IPS-18c (cell line): ENCODE data around the gene TEKT5.
A peak's percentile ranks its signal among the peaks of the same experiment; 100 is the strongest.
"Not testable (repeated sequence)": the region's sequence is repeated elsewhere in the genome, so short reads cannot be mapped to it uniquely, and the experiment has no call there.

Source experiments
- H3K4me3 ChIP-seq: 2 replicates; pipeline ENCODE4 v1.7.0; 2013; ENCODE audit warnings: low read depth, mild to moderate bottlenecking, low read length, moderate library complexity; ENCODE audit not compliant: insufficient read depth
- H3K9me3 ChIP-seq: one replicate; pipeline ENCODE4 v1.6.1; 2013; ENCODE audit warnings: mild to moderate bottlenecking, low read length, moderate library complexity; ENCODE audit not compliant: control insufficient read depth, insufficient read depth

The TEKT5 gene

DNA sequence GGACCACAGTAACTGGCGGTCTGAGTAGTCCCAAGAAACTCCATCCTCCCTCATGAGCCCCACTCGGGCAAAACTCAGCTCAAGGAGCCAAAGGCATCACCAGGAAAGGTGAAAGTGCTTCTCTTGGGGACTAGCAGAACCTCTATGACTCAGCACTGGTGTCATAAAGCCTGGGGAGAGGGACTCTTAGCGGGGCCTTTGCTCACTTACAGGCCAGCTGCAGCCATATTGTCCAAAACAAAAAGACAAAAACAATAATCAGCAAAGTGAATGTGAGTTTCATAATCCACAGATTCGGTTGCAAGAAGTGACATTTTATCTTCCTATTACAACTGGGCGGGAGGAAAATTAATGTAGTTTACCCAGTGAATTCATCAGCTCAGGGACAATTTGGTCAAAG, at the start of gene TEKT5:
Gene TEKT5 (minus strand): TSS at position 101 of the 400 bp plus-strand sequence. CDS start 57 bp downstream, at position 44.
- Histone ChIP-seq H3K4me3 (no peak within 1 kb of the TSS), H3K9me3 (no peaks in the 10 kb centered on the region)

DNA sequence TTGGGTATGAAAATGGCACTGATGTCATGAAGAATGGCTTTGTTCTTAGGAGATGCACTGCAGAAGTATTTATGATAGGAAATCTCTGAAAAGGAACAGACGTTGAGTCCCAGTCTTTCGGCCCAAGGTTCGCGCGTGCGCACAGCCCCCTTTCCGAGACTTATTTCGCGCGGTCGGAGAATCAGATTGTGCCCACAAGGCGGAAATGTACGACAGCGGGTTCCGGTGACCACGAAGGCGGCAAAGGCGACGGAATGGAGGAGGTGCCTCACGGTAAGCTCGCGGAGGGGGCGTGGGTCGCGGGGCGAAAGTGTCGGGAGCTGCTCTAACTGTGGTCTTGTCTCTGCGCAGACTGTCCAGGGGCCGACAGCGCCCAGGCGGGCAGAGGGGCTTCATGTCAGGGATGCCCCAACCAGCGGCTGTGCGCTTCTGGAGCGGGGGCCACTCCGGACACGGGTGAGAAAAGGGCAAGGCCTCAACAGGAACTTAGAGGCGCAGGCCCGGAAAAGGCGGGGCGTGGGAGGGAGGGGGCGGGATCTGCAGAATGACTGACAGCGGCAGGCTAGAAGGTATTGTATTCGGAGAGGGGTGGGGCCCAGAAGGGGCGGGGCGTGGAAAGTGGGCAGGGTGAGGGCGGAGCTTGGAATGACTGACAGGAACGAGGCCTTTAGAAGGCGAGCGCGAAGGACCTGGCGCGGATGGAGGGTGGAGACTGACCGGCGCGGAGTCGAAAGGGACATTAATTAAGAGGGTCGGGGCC, 49.1 kb upstream of the TEKT5 start, which contains the start of gene NUBP1:
Gene NUBP1 (plus strand): TSS at position 233 of the 760 bp plus-strand sequence. CDS start 22 bp downstream, at position 255.
- Histone ChIP-seq H3K4me3 (peak within 1 kb of the TSS; percentile 87), H3K9me3 (no peaks in the 10 kb centered on the region)

DNA sequence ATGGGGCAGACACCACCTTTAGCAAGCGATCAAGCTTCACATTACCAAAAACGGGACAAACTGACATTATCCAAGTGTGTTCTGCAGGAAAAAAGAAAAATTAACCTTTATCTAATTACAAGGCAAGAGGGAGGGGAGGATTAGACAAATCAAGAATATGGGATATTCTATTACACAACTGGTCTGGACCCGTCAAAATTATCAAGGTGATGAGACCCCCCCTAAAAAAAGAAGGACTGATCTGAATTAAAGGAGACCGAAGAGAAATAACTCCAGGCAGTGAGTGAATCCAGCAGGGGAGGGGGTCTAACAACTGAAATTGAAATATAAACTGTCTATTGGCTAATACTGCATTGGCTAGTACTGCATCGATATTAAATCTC, 48.5 kb upstream of the TEKT5 start:
- H3K9me3 ChIP-seq, result no peaks in the 10 kb centered on the region
- H3K4me3 ChIP-seq, result peak overlapping the region; percentile 87

DNA sequence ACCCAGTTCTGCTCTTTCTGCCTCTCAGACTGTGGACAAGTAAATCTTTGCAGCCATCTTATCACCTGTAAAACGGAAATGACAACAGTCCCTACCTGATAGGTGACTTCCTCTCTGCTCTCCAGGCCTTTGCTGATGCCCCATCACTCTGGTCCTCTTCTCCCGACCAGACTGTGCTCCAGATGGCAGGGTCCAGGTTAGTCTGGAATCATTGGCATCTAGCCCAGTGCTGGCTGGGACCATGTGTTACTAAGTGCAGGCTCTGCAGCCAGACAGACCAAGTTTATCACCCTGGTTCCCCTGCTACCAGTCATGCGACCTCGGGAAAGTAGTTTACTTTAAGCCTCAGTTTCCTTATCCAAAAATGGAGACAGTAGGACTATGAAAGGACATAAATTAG, 47.1 kb upstream of the TEKT5 start:
- Histone ChIP-seq H3K9me3 (no peaks in the 10 kb centered on the region), H3K4me3 (no peak overlapping the region)

DNA sequence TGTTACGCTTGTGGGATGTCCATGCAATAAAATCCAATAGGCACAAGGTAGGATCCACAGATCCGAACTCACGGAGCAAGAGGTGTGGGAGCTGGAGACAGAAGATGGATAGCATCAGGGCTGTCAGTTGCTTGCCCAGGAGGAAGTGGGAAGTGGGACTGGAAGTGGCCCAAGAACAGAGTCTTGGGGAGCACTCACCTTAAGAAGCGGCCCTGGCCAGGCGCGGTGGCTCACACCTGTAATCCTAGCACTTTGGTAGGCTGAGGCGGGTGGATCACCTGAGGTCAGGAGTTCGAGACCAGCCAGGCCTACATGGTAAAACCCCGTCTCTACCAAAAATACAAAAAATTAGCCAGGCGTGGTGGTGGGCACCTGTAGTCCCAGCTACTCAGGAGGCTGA, 46.5 kb upstream of the TEKT5 start:
- H3K9me3 ChIP-seq, H3K4me3 ChIP-seq: not testable (repeated sequence)

DNA sequence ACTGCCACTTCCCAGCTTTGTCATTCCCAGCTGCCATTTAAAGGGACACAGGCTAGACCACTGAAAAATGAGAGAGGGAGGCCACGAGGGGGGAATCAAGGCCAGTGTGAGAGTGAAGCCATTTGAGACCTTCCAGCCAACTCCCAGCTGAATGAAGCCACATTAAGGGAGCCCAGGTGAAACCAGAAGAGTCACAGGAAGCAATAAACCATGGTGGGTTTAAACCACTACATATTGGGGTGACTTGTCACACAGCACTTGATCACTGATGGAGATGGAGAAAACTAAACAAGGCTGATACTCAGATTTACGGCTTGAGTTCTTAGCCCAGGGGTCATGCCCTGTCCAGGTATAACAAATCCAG, 46.1 kb upstream of the TEKT5 start:
- no peaks in the 10 kb centered on the region for H3K9me3 ChIP-seq

DNA sequence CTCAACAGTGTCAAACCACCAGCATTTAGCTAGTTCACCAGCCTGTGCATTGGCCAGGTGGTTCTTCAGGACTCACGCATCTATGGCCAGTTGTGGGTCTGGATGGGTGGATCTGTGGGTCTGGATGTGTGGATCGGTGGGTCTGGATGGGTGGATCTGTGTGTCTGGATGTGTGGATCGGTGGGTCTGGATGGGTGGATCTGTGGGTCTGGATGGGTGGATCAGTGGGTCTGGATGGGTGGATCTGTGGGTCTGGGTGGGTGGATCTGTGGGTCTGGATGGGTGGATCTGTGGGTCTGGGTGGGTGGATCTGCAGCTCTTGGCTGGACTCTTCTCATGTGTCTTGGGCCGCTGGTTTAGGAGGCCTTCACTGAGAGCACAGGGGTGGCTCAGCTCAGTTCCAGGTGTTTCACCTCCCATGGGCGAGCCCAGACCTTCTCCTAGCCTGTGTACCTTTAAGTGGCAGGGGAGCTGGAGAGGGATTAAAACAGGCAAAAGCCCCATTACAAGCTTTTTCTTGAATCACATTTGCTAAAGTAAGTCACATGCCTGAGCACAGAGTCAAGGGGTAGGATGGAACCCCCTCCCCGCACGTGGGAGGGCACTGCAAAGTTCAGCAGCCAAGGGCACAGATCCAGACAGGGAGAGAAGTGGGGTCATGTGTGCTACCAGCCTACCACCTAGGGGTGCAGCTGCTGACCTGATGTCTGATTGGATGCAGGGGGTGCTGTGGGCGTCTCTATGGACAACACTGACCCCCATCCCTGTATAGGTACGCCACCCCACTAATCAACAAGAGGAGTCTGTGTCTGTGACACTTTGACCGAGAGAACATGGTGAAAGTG, 45.5 kb upstream of the TEKT5 start:
- Histone ChIP-seq H3K9me3 (no peaks in the 10 kb centered on the region), H3K4me3 (no peak overlapping the region)

More for the DNA sequence above, 46.1 kb upstream of the TEKT5 start:
- H3K4me3 ChIP-seq, result no peak overlapping the region

DNA sequence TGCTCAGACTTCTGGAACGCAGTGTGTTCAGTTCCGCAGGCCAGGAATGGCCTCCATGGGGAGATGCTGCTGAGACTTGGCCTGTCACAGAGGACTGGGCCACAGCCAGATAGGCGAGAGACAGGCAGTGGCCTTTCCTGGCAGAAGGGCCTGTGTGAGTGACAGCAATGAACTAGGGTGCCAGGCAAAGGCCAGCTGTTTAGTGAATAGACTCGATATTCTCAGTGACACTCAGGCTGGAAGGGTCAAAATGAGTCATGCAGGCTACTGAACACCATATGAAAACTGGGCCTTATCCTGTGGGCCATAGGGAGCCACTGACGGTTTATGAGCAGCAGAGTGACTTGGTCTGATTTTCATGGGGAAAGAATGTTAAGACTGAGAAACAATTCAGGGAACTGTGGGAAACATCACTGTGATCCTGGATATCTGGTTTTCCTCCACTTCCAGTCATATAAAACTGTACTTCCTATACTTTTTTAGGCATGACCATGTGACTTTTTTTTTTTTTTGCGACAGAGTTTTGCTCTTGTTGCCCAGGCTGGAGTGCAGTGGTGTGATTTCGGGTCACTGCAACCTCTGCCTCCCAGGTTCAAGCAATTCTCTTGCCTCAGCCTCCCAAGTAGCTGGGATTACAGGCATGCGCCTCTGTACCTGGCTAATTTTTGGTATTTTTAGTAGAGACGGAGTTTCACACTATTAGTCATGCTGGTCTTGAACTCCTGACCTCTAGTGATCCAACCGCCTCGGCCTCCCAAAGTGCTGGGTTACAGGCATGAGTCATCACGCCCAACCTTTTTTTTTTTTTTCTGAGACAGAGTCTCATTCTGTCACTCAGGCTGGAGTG, 43.7 kb upstream of the TEKT5 start:
- no peaks in the 10 kb centered on the region for H3K9me3 ChIP-seq
- H3K4me3 ChIP-seq, result no peak overlapping the region

DNA sequence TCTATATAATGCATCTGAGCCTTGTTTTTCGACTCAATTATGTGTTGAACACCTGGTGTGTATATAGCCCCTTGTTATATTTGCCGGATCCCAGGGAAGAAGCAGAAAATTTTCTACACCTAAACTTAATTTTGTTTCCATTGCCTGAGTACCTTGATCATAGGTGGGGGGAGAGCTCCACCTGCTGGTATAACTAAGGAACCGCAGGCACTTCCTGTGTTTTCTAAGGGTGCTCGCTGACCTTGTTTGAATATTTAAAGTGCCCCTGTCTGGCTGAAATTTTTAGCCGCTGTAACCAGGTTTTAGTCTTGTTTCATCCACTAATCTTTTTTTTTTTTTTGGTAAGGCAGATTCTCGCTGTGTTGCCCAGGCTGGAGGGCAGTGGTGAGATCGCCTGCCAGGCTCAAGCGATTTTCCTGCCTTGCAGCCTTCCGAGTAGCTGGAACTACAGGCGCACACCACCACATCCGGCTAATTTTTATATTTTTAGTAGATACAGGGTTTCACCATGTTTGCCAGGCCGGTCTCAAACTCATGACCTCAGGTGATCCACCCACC, 42.4 kb upstream of the TEKT5 start:
- H3K9me3 ChIP-seq, result no peaks in the 10 kb centered on the region
- no peak overlapping the region for H3K4me3 ChIP-seq

DNA sequence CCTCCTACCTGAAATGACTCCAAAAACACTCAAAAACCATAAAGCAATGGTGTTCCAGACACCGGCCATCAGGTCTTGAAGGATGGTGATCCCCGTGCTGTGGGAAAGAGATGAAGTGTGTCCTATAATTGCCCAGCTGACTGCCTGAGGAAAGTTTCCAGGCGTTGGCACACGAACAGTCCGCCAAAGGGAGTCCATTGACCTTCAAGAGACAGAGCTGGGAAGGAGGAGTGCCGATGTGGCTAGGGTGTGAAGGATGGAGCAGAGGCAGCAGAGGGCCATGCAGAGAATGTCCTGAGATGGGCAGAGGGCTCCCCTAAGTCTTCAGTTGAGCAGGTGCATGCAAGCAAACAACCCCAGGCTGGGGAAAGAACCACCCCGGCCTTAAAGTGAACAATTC, 37.1 kb upstream of the TEKT5 start:
- Histone ChIP-seq H3K9me3 (no peaks in the 10 kb centered on the region), H3K4me3 (no peak overlapping the region)

DNA sequence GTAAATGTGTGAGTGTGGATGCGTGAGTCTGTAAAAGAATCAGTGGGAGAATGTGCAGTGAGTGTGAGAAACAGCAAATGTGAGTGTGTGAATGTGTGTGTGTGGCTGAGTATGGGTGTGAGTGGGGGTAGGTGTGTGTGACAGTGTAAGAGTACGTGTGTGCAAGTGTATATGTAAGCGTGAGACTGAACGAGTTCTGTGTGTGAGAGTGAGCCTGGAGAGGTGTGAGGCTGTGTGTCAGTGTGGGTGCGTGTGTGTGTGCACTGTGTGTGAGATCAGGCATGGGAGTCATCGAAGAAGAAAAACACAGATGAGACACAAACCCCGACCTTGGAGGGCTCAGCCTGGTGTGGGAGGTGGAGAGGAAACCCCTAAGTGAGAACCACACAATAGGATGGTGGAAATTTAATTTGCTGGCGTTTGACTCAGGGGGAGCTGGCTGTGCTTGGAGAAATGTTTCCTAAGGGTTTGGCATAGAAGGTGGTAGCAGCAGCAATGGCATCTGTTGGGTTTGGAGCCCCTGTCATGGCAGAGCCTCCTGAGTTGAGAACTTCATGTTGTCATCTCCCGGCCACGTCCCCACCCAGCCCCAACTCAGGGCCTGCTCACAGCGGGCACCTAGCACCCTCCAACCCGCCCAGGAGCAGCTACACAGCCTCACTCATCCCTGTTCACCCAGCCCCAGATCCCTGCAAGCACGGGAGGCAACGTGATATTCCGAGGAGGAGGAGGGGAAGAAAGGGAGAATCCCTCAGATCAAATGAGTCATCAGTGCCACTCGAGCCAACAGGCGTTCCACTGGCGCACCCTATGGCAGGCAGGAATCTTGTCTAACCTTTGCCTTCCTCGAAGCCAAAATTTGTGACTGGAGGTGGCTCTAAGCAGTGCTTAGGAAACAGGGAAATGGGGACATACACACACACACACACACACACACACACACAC, 34.6 kb upstream of the TEKT5 start:
- Histone ChIP-seq H3K9me3 (no peaks in the 10 kb centered on the region), H3K4me3 (no peak overlapping the region)

DNA sequence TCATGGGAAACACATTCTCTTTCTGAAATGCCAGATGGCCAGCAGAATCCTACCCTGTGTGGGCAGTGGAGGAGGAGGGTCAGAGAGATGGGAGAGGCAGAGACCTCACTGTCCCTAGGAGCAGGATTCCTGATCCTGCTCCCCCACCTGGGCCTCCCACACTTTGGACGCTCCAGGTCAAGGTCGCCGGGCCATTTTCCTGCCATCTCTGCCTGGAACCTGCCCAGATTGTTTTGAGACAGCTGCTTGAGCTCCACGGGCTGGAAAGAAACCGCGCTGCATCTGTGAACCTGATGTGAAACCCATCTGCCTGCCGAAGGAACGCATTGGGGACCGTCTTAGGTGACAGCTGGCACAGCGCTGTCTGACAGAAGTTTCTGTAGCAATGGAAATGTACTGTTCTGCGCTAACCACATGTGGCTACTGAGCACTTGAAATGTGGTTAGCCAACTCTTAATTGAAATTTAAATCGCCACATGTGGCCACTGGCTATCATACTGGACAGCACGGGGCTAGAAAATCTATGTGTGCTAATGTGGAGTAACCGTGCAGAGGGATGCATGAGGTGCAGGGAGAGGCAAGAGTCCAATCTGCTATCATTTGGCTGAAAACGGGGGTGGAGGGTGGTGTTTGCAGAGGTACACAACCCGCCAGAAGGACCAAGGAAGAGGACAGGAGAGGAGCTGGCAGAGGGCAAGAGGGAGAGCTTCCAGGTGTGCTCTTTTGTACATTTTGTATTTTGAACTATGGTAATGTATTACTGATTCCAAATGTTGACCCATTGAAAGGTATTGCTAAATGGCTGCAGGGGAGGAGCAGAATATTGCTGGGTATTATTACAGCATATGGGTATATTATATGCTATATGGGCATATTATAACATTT, 33.5 kb upstream of the TEKT5 start:
- no peak overlapping the region for H3K4me3 ChIP-seq

DNA sequence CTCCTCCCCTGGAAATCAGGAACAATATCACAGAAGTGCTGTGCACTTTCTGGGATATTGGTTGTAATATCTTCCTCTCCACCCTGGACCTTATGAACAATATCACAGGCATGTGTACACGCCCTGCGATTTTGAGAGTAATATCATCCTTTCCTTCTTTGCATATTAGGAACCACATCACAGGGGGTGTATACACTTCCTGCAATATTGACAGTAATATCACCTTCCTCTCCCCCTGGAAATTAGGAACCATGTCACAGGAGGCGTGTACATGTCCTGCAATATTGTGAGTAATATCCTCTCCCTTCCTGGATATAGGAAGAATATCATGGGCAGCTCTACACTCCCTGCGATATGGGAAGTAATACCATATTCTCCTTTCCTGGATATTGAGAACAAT, 14.2 kb upstream of the TEKT5 start:
- no peak overlapping the region for H3K4me3 ChIP-seq

More for the DNA sequence above, 33.5 kb upstream of the TEKT5 start:
- no peaks in the 10 kb centered on the region for H3K9me3 ChIP-seq

DNA sequence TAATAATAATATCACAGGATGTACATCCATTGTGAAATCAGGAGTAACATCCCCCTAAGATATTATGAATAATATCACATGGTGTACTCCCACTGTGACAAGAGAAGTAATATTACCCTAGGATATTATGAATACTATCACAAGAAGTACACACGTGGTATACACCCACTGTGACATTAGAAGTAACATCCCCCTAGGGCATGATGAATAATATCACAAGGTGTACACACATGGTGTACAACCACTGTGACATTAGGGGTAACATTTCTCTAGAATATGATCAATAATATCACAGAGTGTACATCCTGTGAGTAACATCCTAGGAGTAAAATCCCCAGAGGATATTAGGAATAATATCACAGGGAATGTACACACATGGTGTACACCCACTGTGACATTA, 5.0 kb upstream of the TEKT5 start:
- H3K4me3 ChIP-seq, result no peak overlapping the region
- no peaks in the 10 kb centered on the region for H3K9me3 ChIP-seq

More for the DNA sequence above, 14.2 kb upstream of the TEKT5 start:
- no peaks in the 10 kb centered on the region for H3K9me3 ChIP-seq

DNA sequence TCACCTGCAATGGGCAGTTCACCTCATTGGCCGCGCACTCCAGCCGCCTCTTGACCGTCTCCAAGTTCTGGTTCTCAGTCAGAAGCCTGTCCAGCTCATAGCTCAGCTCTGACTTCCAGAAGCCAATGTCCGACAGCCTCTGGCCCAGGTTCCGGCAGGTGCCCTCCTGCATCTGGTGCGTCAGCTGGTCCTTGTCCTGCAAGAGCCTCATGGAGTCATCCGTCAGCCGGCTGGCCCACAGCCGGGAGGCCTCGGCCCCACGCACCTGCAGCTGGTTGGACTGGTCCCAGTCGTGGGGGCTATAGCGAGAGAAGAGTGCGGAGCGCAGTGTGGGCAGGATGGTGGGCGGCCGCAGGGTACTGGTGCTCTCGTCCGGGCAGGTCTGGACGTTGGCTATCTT, 424 bp downstream of the TEKT5 start:
- Histone ChIP-seq H3K4me3 (no peak overlapping the region), H3K9me3 (no peaks in the 10 kb centered on the region)
